Measurements from ENCODE around the gene ANKRD22.

ANKRD22 gene

GRCh38 chr10:88783724-88784123 is 67.9 kb downstream of the ANKRD22 start:
- no peak for TF ChIP-seq CTCF (conservative IDR thresholded peaks at IDR 0.05; ENCODE audit: low read depth, low read length)
- no peak overlapping the region for H3K4me3 ChIP-seq (ENCODE audit: low read length)
- no peak for DNase-seq (ENCODE audit: low read depth)

GRCh38 chr10:88782222-88782621 is 69.4 kb downstream of the ANKRD22 start:
- no peak for TF ChIP-seq CTCF (conservative IDR thresholded peaks at IDR 0.05; ENCODE audit: low read depth, low read length)
- H3K4me3 ChIP-seq (ENCODE audit: low read length), result no peak overlapping the region
- no peak for DNase-seq (ENCODE audit: low read depth)

- no peak for TF ChIP-seq CTCF (conservative IDR thresholded peaks at IDR 0.05; ENCODE audit: low read depth, low read length)
- no peak for DNase-seq (ENCODE audit: low read depth)
- no peak overlapping the region for H3K4me3 ChIP-seq (ENCODE audit: low read length)
Measured at GRCh38 chr10:88781206-88781605, 70.4 kb downstream of the ANKRD22 start.

Measured in retinal pigment epithelial cell (primary cell).